Tibial nerve (tissue), 4 donors: ENCODE results near the gene ERN1.

Source experiments
- CTCF ChIP-seq, 5 experiments: fragments of 200-600 bp in 3 of 5; fragments of 450-650 bp in 2 of 5; sonication (generic) in 3 of 5; IDR thresholded peaks; one replicate each; pipeline ENCODE4 v1.5.1; 2016 to 2019; ENCODE audit warnings: antibody characterized with exemption in 5 of 5, mild to moderate bottlenecking in 3 of 5, moderate library complexity in 2 of 5
- EP300 ChIP-seq, 2 donors: sonication (generic); formaldehyde crosslinking; IDR thresholded peaks; one replicate each; pipeline ENCODE4 v1.6.1; 2017; ENCODE audit warnings: antibody characterized with exemption in 2 of 2, mild to moderate bottlenecking in 1 of 2
- POLR2A ChIP-seq, 2 donors: fragments of 450-650 bp; IDR thresholded peaks; one replicate each; pipeline ENCODE4 v1.6.1; 2017; ENCODE audit warnings: antibody characterized with exemption in 2 of 2, mild to moderate bottlenecking in 2 of 2, moderate library complexity in 2 of 2

- TF ChIP-seq CTCF (IDR thresholded peaks at IDR 0.05) (no peak), EP300 (IDR thresholded peaks at IDR 0.05) (no peak), POLR2A (IDR thresholded peaks at IDR 0.05) (no peak)
Measured at GRCh38 chr17:64091571-64091970, 38.4 kb downstream of the ERN1 start.
